GM23338 (cell line): Measurements from ENCODE around the gene AKAP13. TPM values are rescaled to one million over a fixed set of nuclear protein-coding genes. Genes with fewer than 3 reads are reported as not detected.
A peak's percentile ranks its signal among the peaks of the same experiment; 100 is the strongest.

Experiments
- ATAC-seq: fragments of 200-7000 bp; cut with Tn5 transposase; 3 replicates; pipeline ENCODE4 v1.9.1; 2020
- DNase-seq: peaks from one replicate; pipeline ENCODE4 v3.0.0-alpha.2; 2015; ENCODE audit warnings: low spot score
- H2AFZ ChIP-seq: fragments of 200-600 bp; sonication (generic); 2 replicates; pipeline ENCODE4 v1.8.0; 2016; ENCODE audit warnings: antibody characterized with exemption, mild to moderate bottlenecking, moderate library complexity
- H3F3A ChIP-seq: fragments of 200-600 bp; sonication (generic); replicated peaks from 2 replicates; pipeline ENCODE4 v1.8.0; 2017; ENCODE audit warnings: antibody characterized with exemption, mixed run types, low read depth
- H3K27ac ChIP-seq: fragments of 200-600 bp; sonication (generic); 2 replicates; pipeline ENCODE4 v1.6.1; 2016; ENCODE audit warnings: low read depth
- H3K27me3 ChIP-seq: fragments of 200-600 bp; sonication (generic); 2 replicates; pipeline ENCODE4 v1.8.0; 2016; ENCODE audit warnings: mild to moderate bottlenecking, mixed run types, moderate library complexity; ENCODE audit not compliant: insufficient read depth
- H3K36me3 ChIP-seq: fragments of 200-600 bp; sonication (generic); 2 replicates; pipeline ENCODE4 v1.8.0; 2016; ENCODE audit warnings: mild to moderate bottlenecking; ENCODE audit not compliant: insufficient read depth
- H3K4me1 ChIP-seq: fragments of 200-600 bp; sonication (generic); 2 replicates; pipeline ENCODE4 v1.8.0; 2016; ENCODE audit warnings: mild to moderate bottlenecking, moderate library complexity; ENCODE audit not compliant: insufficient read depth
- H3K4me2 ChIP-seq: fragments of 200-600 bp; sonication (generic); 2 replicates; pipeline ENCODE4 v1.7.1; 2017; ENCODE audit warnings: mixed run types
- H3K4me3 ChIP-seq: fragments of 200-600 bp; sonication (generic); 2 replicates; pipeline ENCODE4 v1.6.1; 2016; ENCODE audit warnings: mixed run types
- H3K79me2 ChIP-seq: fragments of 200-600 bp; sonication (generic); replicated peaks from 2 replicates; pipeline ENCODE4 v1.8.0; 2017; ENCODE audit warnings: mild to moderate bottlenecking; ENCODE audit not compliant: insufficient read depth
- H3K9me2 ChIP-seq: fragments of 200-600 bp; sonication (generic); 2 replicates; pipeline ENCODE4 v1.8.0; 2017; ENCODE audit not compliant: insufficient read depth
- H4K20me1 ChIP-seq: fragments of 200-600 bp; sonication (generic); replicated peaks from 2 replicates; pipeline ENCODE4 v1.8.0; 2017; ENCODE audit warnings: mild to moderate bottlenecking; ENCODE audit not compliant: insufficient read depth
- H3K27ac Mint-ChIP-seq: 2 replicates; pipeline ENCODE4 v1.8.0; 2020; ENCODE audit warnings: inconsistent platforms, mild to moderate bottlenecking, moderate library complexity, mixed read lengths
- H3K27me3 Mint-ChIP-seq: 3 replicates; pipeline ENCODE4 v1.8.0; 2022; ENCODE audit warnings: low read depth, mild to moderate bottlenecking, moderate library complexity, mixed read lengths, inconsistent platforms; ENCODE audit not compliant: insufficient read depth, poor library complexity
- H3K36me3 Mint-ChIP-seq: 3 replicates; pipeline ENCODE4 v1.8.0; 2021; ENCODE audit warnings: low read depth, mild to moderate bottlenecking, inconsistent platforms, moderate library complexity, mixed read lengths
- H3K4me1 Mint-ChIP-seq: 3 replicates; pipeline ENCODE4 v1.8.0; 2020; ENCODE audit warnings: mild to moderate bottlenecking, inconsistent platforms, mixed read lengths
- H3K4me3 Mint-ChIP-seq: 3 replicates; pipeline ENCODE4 v1.8.0; 2021; ENCODE audit warnings: moderate library complexity, mild to moderate bottlenecking, inconsistent platforms, mixed read lengths
- H3K9me3 Mint-ChIP-seq: 3 replicates; pipeline ENCODE4 v1.8.0; 2020; ENCODE audit warnings: moderate library complexity, mild to moderate bottlenecking, inconsistent platforms, mixed read lengths
- CREB1 ChIP-seq: fragments of 250-450 bp; sonication (Bioruptor Pico); IDR thresholded peaks from 2 replicates; pipeline ENCODE4 v1.5.0; 2020; ENCODE audit warnings: low read depth, mild to moderate bottlenecking, moderate library complexity
- EZH2 ChIP-seq: fragments of 200-600 bp; sonication (generic); IDR thresholded peaks from one replicate; pipeline ENCODE4 v1.8.0; 2017; ENCODE audit warnings: antibody characterized with exemption, mild to moderate bottlenecking, low read depth; ENCODE audit not compliant: unreplicated experiment
- EZH2phosphoT487 ChIP-seq: fragments of 200-600 bp; sonication (generic); IDR thresholded peaks from one replicate; pipeline ENCODE4 v1.8.1; 2018; ENCODE audit warnings: antibody characterized with exemption; ENCODE audit not compliant: unreplicated experiment
- JUNB ChIP-seq: IDR thresholded peaks from one replicate; pipeline ENCODE4 v1.6.1; 2016; ENCODE audit warnings: antibody characterized with exemption; ENCODE audit not compliant: unreplicated experiment
- NANOG ChIP-seq: IDR thresholded peaks from 2 replicates; pipeline ENCODE4 v1.6.1; 2016; ENCODE audit warnings: antibody characterized with exemption, borderline replicate concordance
- POLR2AphosphoS5 ChIP-seq: IDR thresholded peaks from 2 replicates; pipeline ENCODE4 v1.6.1; 2016; ENCODE audit warnings: antibody characterized with exemption, low read depth
- STAT1 ChIP-seq: IDR thresholded peaks from one replicate; pipeline ENCODE4 v1.6.1; 2016; ENCODE audit warnings: antibody characterized with exemption; ENCODE audit not compliant: unreplicated experiment
- ZNF114 ChIP-seq: fragments of 250-450 bp; sonication (Bioruptor Pico); IDR thresholded peaks from 2 replicates; pipeline ENCODE4 v1.5.0; 2020; ENCODE audit warnings: mild to moderate bottlenecking, moderate library complexity
- polyA plus RNA-seq: library from polyadenylated mRNA; unstranded; fragments of >200 nt; fragmentation: Nextera tagmentation; extraction: Ambion mirVana; gene quantifications from 2 replicates; pipeline ENCODE4 v1.2.1, GENCODE V29; 2016
- total RNA-seq: library from RNA; depleted of rRNA; stranded (reverse); fragments of >200 nt; shearing (Covaris generic); gene quantifications from 2 replicates; pipeline ENCODE4 v1.2.3, GENCODE V29; 2014
- TF ChIP-seq, protein P1 (sequence below), 2 experiments: fragments of 200-600 bp in 1 of 2; sonication (generic) in 1 of 2; conservative IDR thresholded peaks; 2 replicates each; pipeline versions ENCODE4 v1.5.1 to v1.6.1; 2016 to 2017; ENCODE audit warnings: antibody characterized with exemption in 2 of 2, low read depth in 2 of 2, mild to moderate bottlenecking in 2 of 2, moderate library complexity in 1 of 2
- TF ChIP-seq, protein P2 (sequence below): IDR thresholded peaks from 2 replicates; pipeline ENCODE4 v1.6.1; 2016; ENCODE audit warnings: antibody characterized with exemption
- TF ChIP-seq, protein P3 (sequence below): fragments of 250-450 bp; sonication (Bioruptor Pico); IDR thresholded peaks from 2 replicates; pipeline ENCODE4 v1.5.0; 2020; ENCODE audit warnings: mild to moderate bottlenecking, moderate library complexity

The AKAP13 gene
- total and polyA plus RNA-seq, 2 experiments from 2014 or later, result 46.2 to 60.7 TPM

DNA sequence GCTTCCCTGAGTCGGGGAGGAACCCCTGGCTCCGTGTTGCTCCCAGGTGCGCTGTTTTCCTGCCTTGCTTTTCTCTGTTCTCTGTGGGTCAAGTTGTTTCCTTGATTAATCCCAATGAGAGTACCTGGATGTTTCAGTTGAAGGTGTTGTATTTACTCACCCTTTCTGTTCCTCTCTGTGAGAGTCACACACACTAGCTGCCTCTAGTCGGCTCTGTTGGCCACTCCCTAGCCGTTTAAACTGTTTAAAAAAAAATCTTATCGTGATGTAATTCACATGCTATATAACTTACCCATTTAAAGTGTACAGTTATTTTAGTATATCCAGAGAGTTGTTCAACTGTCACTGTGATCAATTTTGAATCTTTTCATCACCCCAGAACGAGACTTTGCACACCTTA lies 74.0 kb downstream of the AKAP13 start:
- no peak for DNase-seq
- peak overlapping the region; percentile 57 for H3K27ac Mint-ChIP-seq
- H3K36me3 ChIP-seq, result peaks cover 8% of the 10 kb centered on the region; the same call in 1 of the 2 replicates
- H3K27ac ChIP-seq, result peak overlapping the region; percentile 74; the same call in 1 of the 2 replicates
- no peaks in the 10 kb centered on the region; the same call in 1 of the 2 replicates for H3K4me1 ChIP-seq
- peaks cover 29% of the 10 kb centered on the region for H3K9me3 Mint-ChIP-seq
- H3K4me2 ChIP-seq, result no peak overlapping the region
- H3K36me3 Mint-ChIP-seq, result peaks cover 27% of the 10 kb centered on the region
- peaks cover 7% of the 10 kb centered on the region; the same call in 1 of the 2 replicates for H3K9me2 ChIP-seq
- H4K20me1 ChIP-seq, result peaks cover 16% of the 10 kb centered on the region
- no peaks in the 10 kb centered on the region for H3F3A ChIP-seq
- no peak overlapping the region for H3K4me3 ChIP-seq
- H3K4me3 Mint-ChIP-seq, result no peak overlapping the region
- peak; percentile 71 for ATAC-seq
- H2AFZ ChIP-seq, result no peak overlapping the region
- peaks cover 96% of the 10 kb centered on the region for H3K79me2 ChIP-seq
- H3K4me1 Mint-ChIP-seq, result peaks cover 20% of the 10 kb centered on the region
- H3K27me3 Mint-ChIP-seq, result peaks cover 9% of the 10 kb centered on the region
- H3K27me3 ChIP-seq, result no peaks in the 10 kb centered on the region
- TF ChIP-seq CREB1 (CRISPR knock-in tag) (no peak), ZNF114 (CRISPR knock-in tag) (no peak), EZH2phosphoT487 (no peak), NANOG (no peak), STAT1 (no peak), POLR2AphosphoS5 (no peak), JUNB (no peak)
- TF ChIP-seq, protein P1, sequence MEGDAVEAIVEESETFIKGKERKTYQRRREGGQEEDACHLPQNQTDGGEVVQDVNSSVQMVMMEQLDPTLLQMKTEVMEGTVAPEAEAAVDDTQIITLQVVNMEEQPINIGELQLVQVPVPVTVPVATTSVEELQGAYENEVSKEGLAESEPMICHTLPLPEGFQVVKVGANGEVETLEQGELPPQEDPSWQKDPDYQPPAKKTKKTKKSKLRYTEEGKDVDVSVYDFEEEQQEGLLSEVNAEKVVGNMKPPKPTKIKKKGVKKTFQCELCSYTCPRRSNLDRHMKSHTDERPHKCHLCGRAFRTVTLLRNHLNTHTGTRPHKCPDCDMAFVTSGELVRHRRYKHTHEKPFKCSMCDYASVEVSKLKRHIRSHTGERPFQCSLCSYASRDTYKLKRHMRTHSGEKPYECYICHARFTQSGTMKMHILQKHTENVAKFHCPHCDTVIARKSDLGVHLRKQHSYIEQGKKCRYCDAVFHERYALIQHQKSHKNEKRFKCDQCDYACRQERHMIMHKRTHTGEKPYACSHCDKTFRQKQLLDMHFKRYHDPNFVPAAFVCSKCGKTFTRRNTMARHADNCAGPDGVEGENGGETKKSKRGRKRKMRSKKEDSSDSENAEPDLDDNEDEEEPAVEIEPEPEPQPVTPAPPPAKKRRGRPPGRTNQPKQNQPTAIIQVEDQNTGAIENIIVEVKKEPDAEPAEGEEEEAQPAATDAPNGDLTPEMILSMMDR (conservative IDR thresholded peaks at IDR 0.05; ENCODE audit: low read depth in 2 of 2), result 0 out of 4 replicates have a peak, but pooled peaks of 1 of the 2 experiments have one; percentile 6
- TF ChIP-seq, protein P2, sequence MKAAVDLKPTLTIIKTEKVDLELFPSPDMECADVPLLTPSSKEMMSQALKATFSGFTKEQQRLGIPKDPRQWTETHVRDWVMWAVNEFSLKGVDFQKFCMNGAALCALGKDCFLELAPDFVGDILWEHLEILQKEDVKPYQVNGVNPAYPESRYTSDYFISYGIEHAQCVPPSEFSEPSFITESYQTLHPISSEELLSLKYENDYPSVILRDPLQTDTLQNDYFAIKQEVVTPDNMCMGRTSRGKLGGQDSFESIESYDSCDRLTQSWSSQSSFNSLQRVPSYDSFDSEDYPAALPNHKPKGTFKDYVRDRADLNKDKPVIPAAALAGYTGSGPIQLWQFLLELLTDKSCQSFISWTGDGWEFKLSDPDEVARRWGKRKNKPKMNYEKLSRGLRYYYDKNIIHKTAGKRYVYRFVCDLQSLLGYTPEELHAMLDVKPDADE, result no peak

DNA sequence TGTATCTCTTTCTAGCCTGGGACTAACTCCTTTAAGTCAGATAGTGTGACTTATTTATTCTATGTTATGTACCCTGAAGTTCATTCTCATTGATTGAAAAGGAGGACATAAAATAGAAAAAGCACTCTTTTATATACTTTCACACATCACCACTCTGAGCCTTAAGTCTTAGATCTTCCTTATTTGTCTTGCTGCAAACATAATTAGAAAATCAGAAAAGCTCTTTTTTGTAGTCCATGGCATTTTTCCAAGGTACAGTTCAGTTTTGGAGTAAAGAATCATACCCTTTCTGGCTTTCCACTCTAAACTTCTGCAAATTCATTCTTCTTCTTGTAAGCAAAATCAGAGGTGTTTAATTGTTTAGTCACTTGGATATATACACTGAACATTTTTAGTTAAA lies 75.5 kb downstream of the AKAP13 start:
- Histone ChIP-seq H3K27ac (no peak overlapping the region), H3K4me3 (no peak overlapping the region), H3K79me2 (peaks cover 96% of the 10 kb centered on the region), H2AFZ (no peak overlapping the region), H3K4me1 (peaks cover 8% of the 10 kb centered on the region; the same call in 1 of the 2 replicates), H3K36me3 (no peaks in the 10 kb centered on the region), H3F3A (no peaks in the 10 kb centered on the region), H3K9me2 (peaks cover 7% of the 10 kb centered on the region; the same call in 1 of the 2 replicates), H3K27me3 (no peaks in the 10 kb centered on the region), H4K20me1 (peaks cover 16% of the 10 kb centered on the region), H3K4me2 (no peak overlapping the region)
- H3K36me3 Mint-ChIP-seq, result peaks cover 13% of the 10 kb centered on the region; the same call in 2 of the 3 replicates
- H3K9me3 Mint-ChIP-seq, result peaks cover 14% of the 10 kb centered on the region
- peaks cover 31% of the 10 kb centered on the region for H3K4me1 Mint-ChIP-seq
- peaks cover 8% of the 10 kb centered on the region for H3K27me3 Mint-ChIP-seq
- H3K4me3 Mint-ChIP-seq, result no peak overlapping the region
- ATAC-seq (no peak), DNase-seq (no peak)
- no peak overlapping the region for H3K27ac Mint-ChIP-seq
- TF ChIP-seq EZH2 (no peak), JUNB (no peak), CREB1 (CRISPR knock-in tag) (no peak), NANOG (no peak), ZNF114 (CRISPR knock-in tag) (no peak), POLR2AphosphoS5 (no peak)
- TF ChIP-seq, protein P2, result no peak
- TF ChIP-seq, protein P3, sequence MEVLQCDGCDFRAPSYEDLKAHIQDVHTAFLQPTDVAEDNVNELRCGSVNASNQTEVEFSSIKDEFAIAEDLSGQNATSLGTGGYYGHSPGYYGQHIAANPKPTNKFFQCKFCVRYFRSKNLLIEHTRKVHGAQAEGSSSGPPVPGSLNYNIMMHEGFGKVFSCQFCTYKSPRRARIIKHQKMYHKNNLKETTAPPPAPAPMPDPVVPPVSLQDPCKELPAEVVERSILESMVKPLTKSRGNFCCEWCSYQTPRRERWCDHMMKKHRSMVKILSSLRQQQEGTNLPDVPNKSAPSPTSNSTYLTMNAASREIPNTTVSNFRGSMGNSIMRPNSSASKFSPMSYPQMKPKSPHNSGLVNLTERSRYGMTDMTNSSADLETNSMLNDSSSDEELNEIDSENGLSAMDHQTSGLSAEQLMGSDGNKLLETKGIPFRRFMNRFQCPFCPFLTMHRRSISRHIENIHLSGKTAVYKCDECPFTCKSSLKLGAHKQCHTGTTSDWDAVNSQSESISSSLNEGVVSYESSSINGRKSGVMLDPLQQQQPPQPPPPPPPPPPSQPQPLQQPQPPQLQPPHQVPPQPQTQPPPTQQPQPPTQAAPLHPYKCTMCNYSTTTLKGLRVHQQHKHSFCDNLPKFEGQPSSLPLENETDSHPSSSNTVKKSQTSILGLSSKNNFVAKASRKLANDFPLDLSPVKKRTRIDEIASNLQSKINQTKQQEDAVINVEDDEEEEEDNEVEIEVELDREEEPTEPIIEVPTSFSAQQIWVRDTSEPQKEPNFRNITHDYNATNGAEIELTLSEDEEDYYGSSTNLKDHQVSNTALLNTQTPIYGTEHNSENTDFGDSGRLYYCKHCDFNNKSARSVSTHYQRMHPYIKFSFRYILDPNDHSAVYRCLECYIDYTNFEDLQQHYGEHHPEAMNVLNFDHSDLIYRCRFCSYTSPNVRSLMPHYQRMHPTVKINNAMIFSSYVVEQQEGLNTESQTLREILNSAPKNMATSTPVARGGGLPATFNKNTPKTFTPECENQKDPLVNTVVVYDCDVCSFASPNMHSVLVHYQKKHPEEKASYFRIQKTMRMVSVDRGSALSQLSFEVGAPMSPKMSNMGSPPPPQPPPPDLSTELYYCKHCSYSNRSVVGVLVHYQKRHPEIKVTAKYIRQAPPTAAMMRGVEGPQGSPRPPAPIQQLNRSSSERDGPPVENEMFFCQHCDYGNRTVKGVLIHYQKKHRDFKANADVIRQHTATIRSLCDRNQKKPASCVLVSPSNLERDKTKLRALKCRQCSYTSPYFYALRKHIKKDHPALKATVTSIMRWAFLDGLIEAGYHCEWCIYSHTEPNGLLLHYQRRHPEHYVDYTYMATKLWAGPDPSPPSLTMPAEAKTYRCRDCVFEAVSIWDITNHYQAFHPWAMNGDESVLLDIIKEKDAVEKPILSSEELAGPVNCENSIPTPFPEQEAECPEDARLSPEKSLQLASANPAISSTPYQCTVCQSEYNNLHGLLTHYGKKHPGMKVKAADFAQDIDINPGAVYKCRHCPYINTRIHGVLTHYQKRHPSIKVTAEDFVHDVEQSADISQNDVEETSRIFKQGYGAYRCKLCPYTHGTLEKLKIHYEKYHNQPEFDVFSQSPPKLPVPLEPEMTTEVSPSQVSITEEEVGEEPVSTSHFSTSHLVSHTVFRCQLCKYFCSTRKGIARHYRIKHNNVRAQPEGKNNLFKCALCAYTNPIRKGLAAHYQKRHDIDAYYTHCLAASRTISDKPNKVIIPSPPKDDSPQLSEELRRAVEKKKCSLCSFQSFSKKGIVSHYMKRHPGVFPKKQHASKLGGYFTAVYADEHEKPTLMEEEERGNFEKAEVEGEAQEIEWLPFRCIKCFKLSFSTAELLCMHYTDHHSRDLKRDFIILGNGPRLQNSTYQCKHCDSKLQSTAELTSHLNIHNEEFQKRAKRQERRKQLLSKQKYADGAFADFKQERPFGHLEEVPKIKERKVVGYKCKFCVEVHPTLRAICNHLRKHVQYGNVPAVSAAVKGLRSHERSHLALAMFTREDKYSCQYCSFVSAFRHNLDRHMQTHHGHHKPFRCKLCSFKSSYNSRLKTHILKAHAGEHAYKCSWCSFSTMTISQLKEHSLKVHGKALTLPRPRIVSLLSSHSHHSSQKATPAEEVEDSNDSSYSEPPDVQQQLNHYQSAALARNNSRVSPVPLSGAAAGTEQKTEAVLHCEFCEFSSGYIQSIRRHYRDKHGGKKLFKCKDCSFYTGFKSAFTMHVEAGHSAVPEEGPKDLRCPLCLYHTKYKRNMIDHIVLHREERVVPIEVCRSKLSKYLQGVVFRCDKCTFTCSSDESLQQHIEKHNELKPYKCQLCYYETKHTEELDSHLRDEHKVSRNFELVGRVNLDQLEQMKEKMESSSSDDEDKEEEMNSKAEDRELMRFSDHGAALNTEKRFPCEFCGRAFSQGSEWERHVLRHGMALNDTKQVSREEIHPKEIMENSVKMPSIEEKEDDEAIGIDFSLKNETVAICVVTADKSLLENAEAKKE, result no peak
